Fibroblast of lung (primary cell): ENCODE data around the gene OVOL2. TPM values are rescaled to one million over a fixed set of nuclear protein-coding genes. Genes with fewer than 3 reads are reported as not detected.

Experiments
- DNase-seq, 2 donors: peaks; one replicate each; pipeline versions ENCODE4 v3.0.0 to v3.0.0-alpha.2; 2010; ENCODE audit warnings: low read depth in 2 of 2
- H2AFZ ChIP-seq: 2 replicates; pipeline ENCODE4 v1.5.1; 2012; ENCODE audit warnings: low read length, control low read depth, inconsistent platforms
- H3K27ac ChIP-seq: 2 replicates; pipeline ENCODE4 v1.5.1; 2011; ENCODE audit warnings: low read length, control low read depth; ENCODE audit not compliant: insufficient read depth
- H3K27me3 ChIP-seq: 2 replicates; pipeline ENCODE4 v1.5.1; 2011; ENCODE audit warnings: mild to moderate bottlenecking, low read length; ENCODE audit not compliant: control insufficient read depth, insufficient read depth
- H3K36me3 ChIP-seq: 2 replicates; pipeline ENCODE4 v1.5.1; 2011; ENCODE audit warnings: low read length; ENCODE audit not compliant: control insufficient read depth, insufficient read depth
- H3K4me1 ChIP-seq: 2 replicates; pipeline ENCODE4 v1.5.1; 2011; ENCODE audit warnings: low read length; ENCODE audit not compliant: control insufficient read depth, insufficient read depth; ENCODE audit errors: extremely low read depth
- H3K4me2 ChIP-seq: 2 replicates; pipeline ENCODE4 v1.5.1; 2011; ENCODE audit warnings: low read length, control low read depth; ENCODE audit not compliant: insufficient read depth; ENCODE audit errors: extremely low read depth
- H3K4me3 ChIP-seq, 4 experiments: fragments of 200-600 bp in 1 of 4; sonication (generic) in 1 of 4; replicated peaks in 1 of 4; 2 replicates each; pipeline ENCODE4 v1.5.1; 2011 to 2016; ENCODE audit warnings: low read length in 4 of 4, low read depth in 3 of 4, mild to moderate bottlenecking in 3 of 4, control low read depth in 2 of 4, inconsistent platforms in 1 of 4, mixed read lengths in 1 of 4; ENCODE audit not compliant: insufficient read depth in 1 of 4; ENCODE audit errors: control extremely low read depth in 1 of 4
- H3K79me2 ChIP-seq: 2 replicates; pipeline ENCODE4 v1.5.1; 2012; ENCODE audit warnings: mild to moderate bottlenecking, low read length, inconsistent platforms; ENCODE audit not compliant: control insufficient read depth, insufficient read depth
- H3K9ac ChIP-seq: 2 replicates; pipeline ENCODE4 v1.5.1; 2011; ENCODE audit warnings: mild to moderate bottlenecking, low read length, control low read depth; ENCODE audit not compliant: insufficient read depth
- H3K9me3 ChIP-seq: 2 replicates; pipeline ENCODE4 v1.5.1; 2012; ENCODE audit warnings: low read depth, low read length; ENCODE audit not compliant: control insufficient read depth, insufficient read depth
- H4K20me1 ChIP-seq: 2 replicates; pipeline ENCODE4 v1.5.1; 2011; ENCODE audit warnings: low read length; ENCODE audit not compliant: control insufficient read depth, insufficient read depth; ENCODE audit errors: extremely low read depth
- CTCF ChIP-seq, 2 donors: IDR thresholded peaks in 1 of 2; conservative IDR thresholded peaks in 1 of 2; 1 replicate in 1 of 2; 2 replicates in 1 of 2; pipeline ENCODE4 v1.5.1; 2011 to 2012; ENCODE audit warnings: low read length in 2 of 2, control low read depth in 1 of 2, inconsistent platforms in 1 of 2, low read depth in 1 of 2, mild to moderate bottlenecking in 1 of 2
- EZH2 ChIP-seq: IDR thresholded peaks from 2 replicates; pipeline ENCODE4 v1.5.1; 2012; ENCODE audit warnings: low read length, control low read depth, mild to moderate bottlenecking; ENCODE audit errors: missing control alignments
- polyA plus RNA-seq, 2 donors: library from polyadenylated mRNA; depleted of rRNA in 1 of 2; stranded (reverse) in 1 of 2; unstranded in 1 of 2; fragments of >200 nt; gene quantifications; 2 replicates each; pipeline ENCODE4 v1.2.1, GENCODE V29; 2011 to 2012; ENCODE audit warnings: missing spikeins in 1 of 2
- total RNA-seq: library from RNA; depleted of rRNA; stranded (reverse); fragments of >200 nt; gene quantifications from 2 replicates; pipeline ENCODE4 v1.2.1, GENCODE V29; 2014

The OVOL2 gene
- total and polyA plus RNA-seq, 2 donors (not counting 1 experiment from before 2014, with no cell fraction given), result not detected

GRCh38 chr20:17992847-17993513, 64.7 kb downstream of the OVOL2 start:
- no peak overlapping the region for H3K27ac ChIP-seq
- no peak overlapping the region for H2AFZ ChIP-seq
- no peaks in the 10 kb centered on the region for H3K79me2 ChIP-seq
- H3K36me3 ChIP-seq, result peaks cover 4% of the 10 kb centered on the region
- no peaks in the 10 kb centered on the region for H3K9me3 ChIP-seq
- no peak overlapping the region for H3K9ac ChIP-seq
- H4K20me1 ChIP-seq, result no peaks in the 10 kb centered on the region
- no peak overlapping the region for H3K4me3 ChIP-seq
- H3K4me1 ChIP-seq, result no peaks in the 10 kb centered on the region
- H3K4me2 ChIP-seq, result no peak overlapping the region
- TF ChIP-seq EZH2, result no peak
- no peak for TF ChIP-seq CTCF (conservative IDR thresholded peaks at IDR 0.05 in 1 of 2, IDR thresholded peaks at IDR 0.05 in 1 of 2; ENCODE audit: low read depth in 1 of 2, low read length in 2 of 2)
- peak; percentile 24 to 44 for DNase-seq
- H3K27me3 ChIP-seq, result peaks cover 2% of the 10 kb centered on the region

DNA sequence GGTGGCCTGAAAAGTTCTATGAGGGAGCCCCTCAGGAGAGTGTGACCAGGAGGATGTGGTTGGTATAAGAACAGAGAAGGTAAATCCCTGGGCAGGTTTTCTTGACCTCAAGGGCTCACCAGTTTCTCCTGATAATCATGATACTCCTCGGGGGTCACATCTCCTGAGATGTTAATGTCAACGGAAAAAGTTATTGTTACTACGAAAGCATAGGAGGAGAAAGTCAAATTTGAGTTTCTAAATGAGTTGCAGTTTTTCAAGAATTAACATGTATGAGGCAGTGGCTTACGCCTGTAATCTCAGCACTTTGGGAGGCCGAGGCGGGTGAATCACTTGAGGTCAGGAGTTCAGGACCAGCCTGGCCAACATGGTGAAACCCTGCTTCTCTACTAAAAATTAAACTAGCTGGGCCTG, 65.5 kb downstream of the OVOL2 start:
- no peak for TF ChIP-seq EZH2
- TF ChIP-seq CTCF (conservative IDR thresholded peaks at IDR 0.05 in 1 of 2, IDR thresholded peaks at IDR 0.05 in 1 of 2; ENCODE audit: low read depth in 1 of 2, low read length in 2 of 2), result no peak
- Histone ChIP-seq H3K4me1 (no peaks in the 10 kb centered on the region), H3K4me3 (no peak overlapping the region), H4K20me1 (no peaks in the 10 kb centered on the region), H3K27me3 (no peaks in the 10 kb centered on the region), H2AFZ (no peak overlapping the region), H3K27ac (no peak overlapping the region), H3K36me3 (peaks cover 4% of the 10 kb centered on the region), H3K79me2 (no peaks in the 10 kb centered on the region), H3K4me2 (no peak overlapping the region), H3K9me3 (no peaks in the 10 kb centered on the region), H3K9ac (no peak overlapping the region)
- DNase-seq, result no peak

- TF ChIP-seq CTCF (conservative IDR thresholded peaks at IDR 0.05 in 1 of 2, IDR thresholded peaks at IDR 0.05 in 1 of 2; ENCODE audit: low read depth in 1 of 2, low read length in 2 of 2) (no peak), EZH2 (no peak)
- peak in 1 of 2 donors; percentile 51 for DNase-seq
- no peaks in the 10 kb centered on the region for H3K79me2 ChIP-seq
- H3K36me3 ChIP-seq, result peaks cover 4% of the 10 kb centered on the region
- H2AFZ ChIP-seq, result no peak overlapping the region
- no peak overlapping the region for H3K4me2 ChIP-seq
- no peaks in the 10 kb centered on the region for H3K4me1 ChIP-seq
- no peaks in the 10 kb centered on the region for H3K27me3 ChIP-seq
- H4K20me1 ChIP-seq, result no peaks in the 10 kb centered on the region
- no peak overlapping the region for H3K27ac ChIP-seq
- H3K9me3 ChIP-seq, result no peaks in the 10 kb centered on the region
- H3K9ac ChIP-seq, result no peak overlapping the region
- no peak overlapping the region for H3K4me3 ChIP-seq
These were observed 67.3 kb downstream of the OVOL2 start for GRCh38 chr20:17990278-17990972.
